GM12864 (cell line): Measurements from ENCODE around the gene TEFM.
"Not testable (repeated sequence)": the region's sequence is repeated elsewhere in the genome, so short reads cannot be mapped to it uniquely, and the experiment has no call there.

Experiments used
- DNase-seq: peaks from one replicate; pipeline ENCODE4 v3.0.0-alpha.2; 2011; ENCODE audit warnings: low read depth
- H3K4me3 ChIP-seq: 2 replicates; pipeline ENCODE4 v1.5.1; 2011; ENCODE audit warnings: mild to moderate bottlenecking, low read depth, low read length, control low read depth
- CTCF ChIP-seq: IDR thresholded peaks from 2 replicates; pipeline ENCODE4 v1.5.1; 2011; ENCODE audit warnings: low read depth, mild to moderate bottlenecking, moderate library complexity, low read length, control low read depth, inconsistent platforms; ENCODE audit errors: missing control alignments

The TEFM gene

GRCh38 chr17:30942308-30943079 is 36.5 kb upstream of the TEFM start:
- no peak for DNase-seq
- H3K4me3 ChIP-seq = no peak overlapping the region
- TF ChIP-seq CTCF = no peak

DNA sequence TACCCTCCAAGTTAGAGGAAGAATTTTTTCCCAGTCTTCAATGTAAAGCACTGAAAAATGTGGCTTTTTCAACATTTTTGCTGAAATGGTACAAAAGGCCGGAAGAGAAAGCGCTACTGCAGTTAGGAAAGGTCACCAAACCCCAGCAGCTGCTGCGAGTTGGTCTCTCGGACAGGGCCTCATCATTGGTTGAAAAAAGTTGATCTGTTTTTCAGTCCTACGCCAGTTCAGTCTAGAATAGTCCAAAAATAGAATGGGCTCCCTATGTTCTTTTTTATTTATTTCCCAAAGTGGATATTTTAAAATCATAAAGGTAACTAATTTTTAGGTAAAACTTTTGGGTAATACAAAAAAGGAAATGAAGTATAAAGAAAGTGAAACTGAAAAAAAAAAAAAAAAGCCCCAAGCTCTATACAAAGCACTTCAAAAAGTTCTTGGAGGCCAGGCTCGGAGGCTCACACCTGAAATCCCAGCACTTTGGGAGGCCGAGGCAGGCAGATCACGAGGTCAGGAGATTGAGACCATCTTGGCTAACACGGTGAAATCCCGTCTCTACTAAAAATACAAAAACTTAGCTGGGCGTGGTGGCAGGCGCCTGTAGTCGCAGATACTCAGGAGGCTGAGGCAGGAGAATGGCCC is 33.1 kb upstream of the TEFM start:
- no peak for TF ChIP-seq CTCF
- no peak overlapping the region for H3K4me3 ChIP-seq
- no peak for DNase-seq

- TF ChIP-seq CTCF = no peak
- DNase-seq = no peak
- no peak overlapping the region for H3K4me3 ChIP-seq
Observed at GRCh38 chr17:30933966-30934365, 27.9 kb upstream of the TEFM start.

DNA sequence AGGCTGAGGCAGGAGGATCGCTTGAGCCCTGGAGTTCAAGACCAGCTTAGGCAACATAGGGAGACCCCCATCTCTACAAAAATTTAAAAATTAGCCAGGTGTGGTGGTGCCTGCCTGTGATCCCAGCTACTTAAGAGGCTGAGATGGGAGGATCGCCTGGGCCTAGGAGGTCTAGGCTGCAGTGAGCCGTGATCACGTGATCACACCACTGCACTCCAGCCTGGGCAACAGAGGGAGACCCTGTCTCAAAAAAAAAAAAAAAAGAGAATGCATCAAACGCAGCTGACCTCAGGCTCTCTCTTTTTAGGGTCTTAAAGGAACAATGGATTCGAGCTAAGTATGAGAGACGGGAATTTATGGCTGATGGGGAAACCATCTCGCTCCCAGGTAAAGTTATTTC is 25.5 kb upstream of the TEFM start:
- DNase-seq, H3K4me3 ChIP-seq: not testable (repeated sequence)

DNA sequence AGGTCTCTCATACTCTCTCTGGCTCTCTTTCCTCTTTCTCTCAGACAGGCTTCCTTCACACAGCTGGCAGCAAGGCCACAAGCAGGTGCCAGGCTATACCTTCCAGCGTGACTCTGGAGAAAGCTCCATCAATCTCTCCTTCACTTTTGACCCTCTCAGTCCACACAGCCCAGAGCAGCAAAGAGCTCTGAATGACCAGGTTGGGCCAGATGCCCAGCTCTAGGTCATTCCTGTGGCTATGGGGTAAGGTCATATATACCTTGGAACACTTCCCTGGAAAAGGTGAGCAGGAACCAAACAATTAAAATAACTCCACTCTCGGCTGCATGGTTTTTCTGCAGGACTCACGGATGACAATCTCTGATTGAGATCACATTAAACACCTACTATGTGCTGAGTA is 24.5 kb upstream of the TEFM start:
- no peak overlapping the region for H3K4me3 ChIP-seq
- DNase-seq = no peak
- TF ChIP-seq CTCF = no peak

- H3K4me3 ChIP-seq, DNase-seq: not testable (repeated sequence)
Observed at GRCh38 chr17:30929861-30930260, 23.8 kb upstream of the TEFM start.

- DNase-seq = no peak
- no peak for TF ChIP-seq CTCF
- no peak overlapping the region for H3K4me3 ChIP-seq
Observed at GRCh38 chr17:30929081-30929633, 23.1 kb upstream of the TEFM start.

DNA sequence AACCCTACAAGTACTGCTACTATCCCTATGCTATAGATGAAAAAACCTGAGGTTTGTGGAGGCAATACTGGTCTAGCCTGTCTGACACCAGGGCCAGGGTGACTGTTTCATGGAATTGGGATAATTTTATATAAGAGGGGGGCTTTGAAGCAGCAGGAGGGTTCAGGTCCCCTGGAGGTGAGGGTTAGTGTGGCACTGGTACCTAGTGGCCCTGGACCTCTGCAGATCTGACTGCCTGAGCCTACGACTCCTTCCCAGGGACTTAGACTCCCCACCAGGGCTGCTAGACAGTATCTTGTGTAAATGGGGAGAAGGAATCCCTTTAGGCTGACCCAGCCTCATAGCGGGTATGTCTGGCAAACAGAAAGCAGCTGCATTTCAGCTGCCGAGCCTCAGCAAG is 22.5 kb upstream of the TEFM start:
- H3K4me3 ChIP-seq = no peak overlapping the region
- TF ChIP-seq CTCF = no peak
- no peak for DNase-seq
